Stimulated activated naive B cell treated with anti-CD40 and anti-IgM and Interleukin-4, amounts not matched to agents 10 μg/mL and 1 μg/mL and 100 μg/mL, for 72 hours (primary cell): ENCODE measurements around the gene SPAG16.

Experiments
- ATAC-seq, 2 donors: fragments of 150-1000 bp; cut with Tn5 transposase; replicated peaks; 2 replicates each; pipeline ENCODE4 v1.10.0; 2021; ENCODE audit warnings: moderate library complexity in 1 of 2
- DNase-seq: peaks from one replicate; pipeline ENCODE4 v3.0.0; 2021
- H3K27ac Mint-ChIP-seq: one replicate; pipeline ENCODE4 v1.8.0; 2022; ENCODE audit warnings: mild to moderate bottlenecking, mixed read lengths
- H3K27me3 Mint-ChIP-seq, 2 donors: one replicate each; pipeline ENCODE4 v1.8.0; 2022; ENCODE audit warnings: mixed read lengths in 2 of 2
- H3K36me3 Mint-ChIP-seq, 2 donors: one replicate each; pipeline ENCODE4 v1.8.0; 2022; ENCODE audit warnings: mixed read lengths in 2 of 2, mild to moderate bottlenecking in 1 of 2
- H3K4me1 Mint-ChIP-seq, 2 donors: one replicate each; pipeline ENCODE4 v1.8.0; 2022; ENCODE audit warnings: mixed read lengths in 2 of 2, mild to moderate bottlenecking in 1 of 2
- H3K4me3 Mint-ChIP-seq, 2 donors: one replicate each; pipeline ENCODE4 v1.8.0; 2022; ENCODE audit warnings: mild to moderate bottlenecking in 2 of 2, mixed read lengths in 2 of 2, moderate library complexity in 1 of 2
- H3K9me3 Mint-ChIP-seq, 2 donors: one replicate each; pipeline ENCODE4 v1.8.0; 2022; ENCODE audit warnings: mixed read lengths in 2 of 2, mild to moderate bottlenecking in 1 of 2

SPAG16 gene

DNA sequence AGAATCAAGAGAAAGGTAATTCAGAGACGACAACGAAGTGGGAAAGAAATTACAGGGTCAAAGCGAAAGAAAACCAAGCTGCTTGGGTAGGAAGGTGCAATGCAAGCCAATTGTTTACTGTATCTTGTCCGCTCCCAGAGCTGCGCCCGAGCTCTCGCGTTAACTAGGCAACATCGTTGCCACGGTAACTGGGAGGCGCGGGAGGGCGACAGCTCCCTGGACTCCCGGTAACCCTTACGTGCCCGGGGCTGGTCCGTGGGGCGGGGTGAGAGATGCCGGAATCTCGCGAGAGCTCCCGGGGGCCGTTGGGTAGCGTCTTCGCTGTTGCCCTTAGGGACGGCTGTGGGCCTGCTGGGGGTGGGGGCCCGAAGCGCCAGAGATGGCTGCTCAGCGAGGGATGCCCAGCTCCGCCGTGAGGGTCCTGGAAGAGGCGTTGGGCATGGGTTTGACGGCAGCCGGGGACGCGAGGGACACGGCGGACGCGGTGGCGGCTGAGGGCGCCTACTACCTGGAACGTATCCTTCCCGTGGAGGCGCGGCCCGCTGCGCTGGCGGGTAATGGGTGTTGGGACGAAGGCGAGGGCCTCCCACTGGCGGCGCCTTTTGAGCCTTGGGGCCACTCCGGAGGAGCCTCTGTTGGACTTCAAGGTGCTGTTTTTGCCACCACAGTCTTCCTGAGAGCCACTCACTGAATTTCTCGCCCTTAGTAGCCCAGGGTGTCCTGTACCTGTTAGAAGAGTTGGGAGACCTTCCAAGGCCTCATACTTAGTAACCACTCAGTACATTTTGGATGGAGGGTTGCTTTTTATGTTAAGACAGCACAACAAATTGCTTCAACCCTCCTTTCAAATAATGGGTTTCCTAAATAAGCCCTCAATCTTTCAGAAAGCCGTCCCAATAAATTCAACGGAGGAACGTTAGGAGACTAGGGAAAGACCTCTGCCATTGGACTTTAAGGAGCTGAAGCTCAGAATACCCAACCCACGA is at the start of gene SPAG16:
SPAG16 (plus strand) TSS at position 360 of the 986 bp plus-strand sequence.
- H3K27me3 Mint-ChIP-seq, result no peaks in the 10 kb centered on the region
- ATAC-seq, result peak; percentile 98 to 99

DNA sequence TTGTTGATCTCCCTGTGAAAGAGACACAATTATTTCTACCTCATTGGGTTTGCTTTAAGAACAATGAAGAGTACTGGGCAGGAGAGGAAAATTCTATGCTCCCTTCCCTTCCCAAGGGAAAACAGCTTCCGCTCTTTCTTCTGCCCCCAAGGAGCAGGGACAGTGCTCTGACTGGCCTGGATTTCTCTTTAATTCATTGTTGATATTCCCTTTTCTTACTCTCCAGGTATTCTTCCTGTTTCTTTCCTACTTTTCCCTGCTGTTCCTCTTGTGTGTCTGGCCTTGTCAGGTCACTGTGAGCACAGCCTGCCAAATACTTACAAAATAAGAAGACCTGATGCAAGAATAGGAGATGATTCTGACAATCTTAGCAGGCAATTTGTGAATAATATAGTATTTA is 49.6 kb upstream of the SPAG16 start:
- peak overlapping the region; percentile 0 to 35 for H3K4me3 Mint-ChIP-seq
- no peaks in the 10 kb centered on the region for H3K9me3 Mint-ChIP-seq
- H3K36me3 Mint-ChIP-seq, result no peaks in the 10 kb centered on the region
- peaks cover 35 to 70% of the 10 kb centered on the region in 2 donors for H3K4me1 Mint-ChIP-seq
- H3K27ac Mint-ChIP-seq, result peak overlapping the region; percentile 1
- DNase-seq (no peak), ATAC-seq (no peak)
- no peaks in the 10 kb centered on the region for H3K27me3 Mint-ChIP-seq

More for the DNA sequence above, at the start of gene SPAG16:
- peak; percentile 99 for DNase-seq
- Mint-ChIP-seq H3K36me3 (peaks cover 2 to 4% of the 10 kb centered on the region in 2 donors), H3K4me3 (peak within 1 kb of the TSS; percentile 98), H3K27ac (peak within 1 kb of the TSS; percentile 96), H3K9me3 (no peaks in the 10 kb centered on the region), H3K4me1 (peaks cover 9 to 36% of the 10 kb centered on the region in 2 donors)

DNA sequence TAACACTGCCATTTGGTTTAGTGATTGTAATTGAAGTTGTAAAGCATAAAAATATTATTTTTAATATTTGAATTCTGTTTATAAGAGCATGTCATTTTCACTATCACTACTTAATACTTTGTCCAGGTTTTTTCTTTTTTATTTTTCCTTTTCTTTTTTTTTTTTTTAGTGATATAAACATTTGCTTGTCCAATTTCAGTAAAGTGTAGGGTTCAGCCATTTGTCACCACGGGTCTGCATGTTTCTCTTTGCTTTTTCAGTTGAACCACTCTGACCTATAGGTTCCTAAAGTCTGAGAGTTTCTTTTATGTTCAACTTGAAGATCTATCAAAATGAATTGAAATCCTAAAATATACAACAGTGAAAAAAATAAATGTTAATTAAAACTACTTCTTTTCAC is 48.5 kb upstream of the SPAG16 start:
- Mint-ChIP-seq H3K36me3 (no peaks in the 10 kb centered on the region), H3K9me3 (no peaks in the 10 kb centered on the region), H3K27me3 (no peaks in the 10 kb centered on the region), H3K4me1 (peaks cover 29 to 59% of the 10 kb centered on the region in 2 donors), H3K4me3 (no peak overlapping the region), H3K27ac (no peak overlapping the region)
- DNase-seq (no peak), ATAC-seq (no peak)

DNA sequence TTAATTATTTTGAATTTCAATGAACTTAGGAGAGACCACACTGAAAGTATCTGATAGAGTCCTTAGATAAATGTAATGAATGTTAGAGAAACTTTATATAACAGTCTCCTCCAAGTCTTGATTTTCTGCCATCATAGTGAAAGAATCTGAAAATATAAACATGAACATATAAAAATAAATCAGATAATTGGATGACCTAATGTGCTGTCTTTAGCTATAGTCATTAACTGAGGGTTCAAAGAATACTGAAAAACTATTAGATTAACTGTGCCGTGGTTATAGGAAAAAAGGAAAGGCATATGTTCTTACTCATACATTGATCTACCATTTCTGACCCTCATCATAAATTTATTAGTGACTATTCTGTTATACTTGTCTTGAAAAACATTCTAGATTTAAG is 47.0 kb upstream of the SPAG16 start:
- no peaks in the 10 kb centered on the region for H3K27me3 Mint-ChIP-seq
- ATAC-seq, result no peak
- DNase-seq, result no peak
- H3K4me1 Mint-ChIP-seq, result peaks cover 33 to 71% of the 10 kb centered on the region in 2 donors
- no peaks in the 10 kb centered on the region for H3K9me3 Mint-ChIP-seq
- H3K27ac Mint-ChIP-seq, result no peak overlapping the region
- H3K36me3 Mint-ChIP-seq, result no peaks in the 10 kb centered on the region
- peak overlapping the region in 1 of 2 donors; percentile 62 for H3K4me3 Mint-ChIP-seq

DNA sequence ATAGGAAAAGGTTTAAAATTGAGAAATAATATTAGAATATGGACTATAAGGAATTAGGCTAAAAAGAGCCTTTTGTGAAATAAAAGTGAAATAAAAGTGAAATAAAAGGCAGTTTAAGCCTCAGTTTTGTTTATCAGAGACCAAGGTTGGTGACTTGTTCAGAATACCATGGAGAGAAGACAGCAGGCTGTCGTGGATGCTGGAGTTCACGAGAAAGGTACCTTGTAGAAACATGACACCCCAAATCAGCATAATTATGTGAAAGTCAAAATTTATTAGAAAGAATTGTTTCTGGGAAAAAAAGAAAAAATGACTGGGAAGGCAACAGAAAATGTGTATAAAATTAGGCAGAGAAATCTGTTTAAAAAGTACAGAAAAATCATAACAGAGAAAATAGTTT is 46.5 kb upstream of the SPAG16 start:
- Mint-ChIP-seq H3K9me3 (no peaks in the 10 kb centered on the region), H3K36me3 (no peaks in the 10 kb centered on the region), H3K27ac (no peak overlapping the region), H3K4me3 (peak overlapping the region; percentile 62 to 65), H3K27me3 (no peaks in the 10 kb centered on the region), H3K4me1 (peaks cover 31 to 66% of the 10 kb centered on the region in 2 donors)
- ATAC-seq, result no peak
- no peak for DNase-seq

DNA sequence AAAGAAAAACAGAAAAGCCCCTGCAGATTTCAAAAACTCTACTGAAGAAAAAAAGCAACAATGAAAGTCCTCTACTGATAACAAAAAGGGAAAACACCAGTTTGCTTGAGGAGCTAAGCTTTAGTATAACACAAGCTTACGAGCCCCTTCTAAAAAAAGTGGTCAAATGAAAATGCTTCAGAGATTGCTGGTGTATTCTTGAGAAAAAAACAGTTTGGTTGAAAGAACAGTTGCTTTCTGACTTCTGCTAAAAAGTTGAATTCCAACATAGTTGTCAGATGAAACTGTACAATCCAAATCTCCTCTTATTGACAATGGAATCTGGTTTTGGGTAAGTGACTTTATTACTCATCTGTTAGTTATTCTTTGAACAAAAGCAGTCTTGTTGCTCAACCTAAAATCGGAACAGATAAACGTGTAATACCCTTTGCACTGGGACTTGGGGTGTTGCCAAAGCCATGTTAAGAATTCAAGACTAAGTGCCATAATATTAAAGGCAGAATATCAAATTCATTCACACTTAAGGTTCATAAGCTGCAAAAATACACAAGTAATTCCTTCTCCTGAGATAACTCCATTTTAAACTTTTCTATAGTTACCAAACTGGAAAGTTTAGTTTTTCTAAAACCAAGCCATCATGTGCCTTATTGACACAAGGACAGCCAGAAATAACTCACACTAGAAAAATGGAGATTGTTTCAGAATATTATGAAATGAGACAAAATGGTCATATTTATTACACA is 45.3 kb upstream of the SPAG16 start:
- DNase-seq, result no peak
- H3K4me1 Mint-ChIP-seq, result peaks cover 24 to 62% of the 10 kb centered on the region in 2 donors

DNA sequence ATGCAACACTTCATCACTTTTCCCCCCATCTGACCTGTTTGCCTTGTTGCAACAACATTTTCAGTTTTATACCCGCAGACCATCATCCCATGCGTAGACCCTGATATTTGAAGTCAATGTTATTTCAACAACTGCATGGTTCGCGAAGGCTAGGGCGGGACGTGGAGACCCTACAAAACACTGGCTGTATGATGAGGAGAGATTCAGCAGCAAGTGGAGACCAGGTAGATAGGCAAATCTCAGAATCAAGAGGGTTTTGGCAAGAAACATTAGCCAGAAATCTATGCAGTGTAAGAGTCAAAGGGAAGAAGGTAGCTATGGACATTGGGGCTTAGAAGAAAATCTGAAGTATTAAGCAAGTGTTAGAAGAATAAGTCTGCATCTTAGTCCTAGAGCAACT is 42.4 kb upstream of the SPAG16 start:
- ATAC-seq (no peak), DNase-seq (no peak)
- H3K9me3 Mint-ChIP-seq, result peaks cover 0 to 2% of the 10 kb centered on the region in 2 donors
- H3K27me3 Mint-ChIP-seq, result no peaks in the 10 kb centered on the region
- peaks cover 15 to 47% of the 10 kb centered on the region in 2 donors for H3K4me1 Mint-ChIP-seq
- H3K4me3 Mint-ChIP-seq, result no peak overlapping the region
- no peaks in the 10 kb centered on the region for H3K36me3 Mint-ChIP-seq
- no peak overlapping the region for H3K27ac Mint-ChIP-seq

More for the DNA sequence above, 45.3 kb upstream of the SPAG16 start:
- peaks cover 0 to 2% of the 10 kb centered on the region in 2 donors for H3K9me3 Mint-ChIP-seq
- peak overlapping the region; percentile 52 to 77 for H3K4me3 Mint-ChIP-seq
- H3K27me3 Mint-ChIP-seq, result no peaks in the 10 kb centered on the region
- ATAC-seq, result peak; percentile 51 to 63
- no peaks in the 10 kb centered on the region for H3K36me3 Mint-ChIP-seq
- H3K27ac Mint-ChIP-seq, result peak overlapping the region; percentile 81

DNA sequence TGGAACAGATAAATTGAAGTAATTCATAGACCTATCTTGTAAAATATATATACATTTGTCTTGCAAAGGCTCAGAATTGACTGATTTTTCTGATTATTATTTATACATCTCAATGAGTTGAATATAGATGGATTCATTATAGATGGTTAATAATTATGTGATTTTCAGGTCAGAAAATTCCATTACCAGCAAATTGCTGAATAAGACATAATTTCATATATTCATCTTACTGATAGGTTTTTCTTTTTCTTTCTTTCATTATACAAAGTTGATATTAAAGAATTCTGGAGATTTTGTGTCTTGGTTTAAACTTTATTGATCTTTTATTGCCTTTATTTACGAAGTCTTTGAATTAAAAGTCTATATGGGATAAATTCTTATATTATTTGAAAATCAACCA is 41.6 kb upstream of the SPAG16 start:
- H3K36me3 Mint-ChIP-seq, result no peaks in the 10 kb centered on the region
- no peak for ATAC-seq
- H3K4me3 Mint-ChIP-seq, result no peak overlapping the region
- peaks cover 0 to 2% of the 10 kb centered on the region in 2 donors for H3K9me3 Mint-ChIP-seq
- H3K27ac Mint-ChIP-seq, result no peak overlapping the region
- H3K4me1 Mint-ChIP-seq, result peaks cover 15 to 40% of the 10 kb centered on the region in 2 donors
- no peaks in the 10 kb centered on the region for H3K27me3 Mint-ChIP-seq
- no peak for DNase-seq

DNA sequence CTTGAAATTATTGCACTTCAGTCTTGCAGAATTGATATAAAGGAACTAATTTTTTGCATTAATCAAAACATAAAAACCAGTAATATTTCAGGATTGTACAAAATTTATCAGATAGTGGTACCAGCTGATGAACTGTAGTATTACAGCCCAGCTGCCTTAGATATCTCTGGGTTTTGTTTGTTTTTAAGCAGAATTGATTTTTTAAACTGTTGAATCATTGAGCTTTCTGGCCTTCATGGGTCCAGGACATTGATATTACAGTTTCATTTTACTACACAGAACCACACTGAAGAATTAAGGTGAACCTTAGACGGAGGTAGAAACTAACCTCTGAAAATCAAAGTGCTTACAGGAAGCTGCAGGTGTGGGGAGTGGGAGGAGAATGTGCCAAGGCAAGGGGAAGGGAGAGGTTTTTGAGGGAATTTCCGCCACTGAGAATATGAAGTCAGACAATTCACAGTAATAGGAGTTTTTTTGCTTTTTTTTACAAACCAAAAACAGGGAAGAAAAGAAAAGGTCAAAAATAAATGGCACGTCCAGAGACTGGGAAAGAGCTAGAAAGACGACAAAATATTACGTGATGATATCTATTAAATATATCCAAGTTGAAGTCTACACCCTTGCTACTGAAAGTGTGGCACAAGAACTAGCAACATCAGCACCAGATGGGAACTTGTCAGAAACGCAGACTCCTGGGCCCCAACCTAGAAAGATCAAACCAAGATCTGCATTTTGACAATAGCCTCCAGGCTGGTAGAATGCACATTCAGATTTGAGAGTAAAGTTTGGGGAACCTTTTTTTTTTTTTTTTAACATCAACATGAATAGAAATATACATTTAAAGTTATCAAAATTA is 40.8 kb upstream of the SPAG16 start:
- Mint-ChIP-seq H3K27me3 (no peaks in the 10 kb centered on the region), H3K9me3 (peaks cover 0 to 2% of the 10 kb centered on the region in 2 donors), H3K27ac (peak overlapping the region; percentile 27), H3K4me1 (peaks cover 13 to 34% of the 10 kb centered on the region in 2 donors), H3K4me3 (peak overlapping the region; percentile 14 to 64), H3K36me3 (no peaks in the 10 kb centered on the region)
- ATAC-seq (peak; percentile 66 to 77), DNase-seq (no peak)

DNA sequence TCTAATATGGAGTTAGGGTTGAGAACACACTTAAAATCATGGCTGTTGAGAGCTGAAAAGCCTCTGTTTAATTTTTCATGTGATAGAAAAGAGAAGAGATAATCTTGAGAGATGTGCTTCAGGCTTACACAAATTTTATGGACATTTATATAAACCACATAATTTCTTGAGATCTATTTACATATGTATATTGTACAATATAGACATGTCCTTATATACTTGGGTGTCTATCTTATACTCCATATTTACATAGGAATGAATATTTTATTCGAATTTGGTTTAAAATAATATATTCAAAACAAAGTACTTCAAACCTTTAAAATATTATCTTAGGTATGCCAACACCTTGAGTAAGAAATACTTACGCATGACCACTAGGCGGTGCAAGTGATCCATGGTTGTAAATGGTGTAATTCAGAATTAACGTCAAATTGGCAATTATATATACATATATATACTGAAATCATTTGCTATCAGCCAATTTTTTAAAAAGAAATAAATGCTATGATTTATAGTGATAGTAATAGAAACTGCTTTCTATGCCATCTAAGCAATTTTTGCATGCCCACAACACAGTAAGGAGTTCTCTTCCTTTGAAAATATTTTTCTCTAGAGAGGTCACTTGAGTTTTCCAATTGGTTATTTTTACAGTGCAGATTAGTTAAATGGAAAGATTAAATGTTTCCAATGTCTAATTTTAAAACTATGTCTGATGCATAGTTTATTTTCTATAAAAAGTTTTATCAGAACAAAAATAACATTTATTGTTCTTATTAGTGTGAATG is 37.6 kb upstream of the SPAG16 start:
- ATAC-seq, result peak in 1 of 2 donors; percentile 38
- Mint-ChIP-seq H3K9me3 (peaks cover 0 to 2% of the 10 kb centered on the region in 2 donors), H3K4me3 (no peak overlapping the region), H3K36me3 (no peaks in the 10 kb centered on the region), H3K4me1 (peaks cover 8 to 24% of the 10 kb centered on the region in 2 donors), H3K27ac (no peak overlapping the region), H3K27me3 (no peaks in the 10 kb centered on the region)
- peak; percentile 19 for DNase-seq

DNA sequence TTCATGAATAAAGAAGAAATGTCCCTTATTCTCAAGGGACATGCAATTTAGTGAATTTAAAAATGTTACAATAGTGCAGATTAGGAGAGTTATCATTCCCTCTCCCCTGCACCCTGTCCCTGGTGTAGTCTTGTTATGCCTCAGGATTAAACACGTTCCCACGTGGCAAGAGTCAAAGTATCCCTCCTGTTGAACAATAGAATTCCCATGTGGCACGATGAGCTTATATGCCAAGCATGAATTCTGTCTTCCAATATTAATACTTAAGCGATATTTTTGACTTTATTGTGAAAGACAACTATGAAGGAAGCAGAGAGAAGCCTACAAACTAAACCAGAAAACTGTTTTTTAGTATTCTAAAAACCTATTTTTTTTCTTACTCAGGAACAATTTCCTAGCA is 36.7 kb upstream of the SPAG16 start:
- Mint-ChIP-seq H3K4me1 (peaks cover 6 to 22% of the 10 kb centered on the region in 2 donors), H3K27me3 (no peaks in the 10 kb centered on the region), H3K36me3 (no peaks in the 10 kb centered on the region), H3K27ac (no peak overlapping the region), H3K9me3 (peaks cover 0 to 2% of the 10 kb centered on the region in 2 donors), H3K4me3 (no peak overlapping the region)
- no peak for ATAC-seq
- DNase-seq, result no peak

DNA sequence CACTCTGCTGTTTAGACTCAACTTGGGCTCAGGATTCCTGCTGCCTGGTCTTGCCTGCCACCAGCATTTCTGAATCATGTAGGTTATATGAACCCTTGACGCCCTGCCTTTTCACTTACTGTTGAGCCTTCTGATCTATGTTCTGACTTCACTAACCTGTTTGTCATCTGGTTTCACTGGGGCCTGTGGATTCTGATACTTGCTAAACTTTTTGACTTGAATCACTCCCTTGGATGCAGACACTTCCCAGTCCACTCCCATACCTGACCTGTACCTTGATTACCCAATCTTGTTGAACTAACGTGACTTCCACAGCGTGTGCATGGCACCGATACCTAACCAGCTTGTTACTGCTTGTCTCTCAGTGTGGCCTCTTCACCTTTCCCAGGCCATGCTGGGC is 35.6 kb upstream of the SPAG16 start:
- H3K27ac Mint-ChIP-seq, result no peak overlapping the region
- H3K27me3 Mint-ChIP-seq, result no peaks in the 10 kb centered on the region
- no peaks in the 10 kb centered on the region for H3K36me3 Mint-ChIP-seq
- DNase-seq, result no peak
- no peak for ATAC-seq
- H3K9me3 Mint-ChIP-seq, result no peaks in the 10 kb centered on the region
- H3K4me3 Mint-ChIP-seq, result no peak overlapping the region
- peaks cover 2 to 16% of the 10 kb centered on the region in 2 donors for H3K4me1 Mint-ChIP-seq

DNA sequence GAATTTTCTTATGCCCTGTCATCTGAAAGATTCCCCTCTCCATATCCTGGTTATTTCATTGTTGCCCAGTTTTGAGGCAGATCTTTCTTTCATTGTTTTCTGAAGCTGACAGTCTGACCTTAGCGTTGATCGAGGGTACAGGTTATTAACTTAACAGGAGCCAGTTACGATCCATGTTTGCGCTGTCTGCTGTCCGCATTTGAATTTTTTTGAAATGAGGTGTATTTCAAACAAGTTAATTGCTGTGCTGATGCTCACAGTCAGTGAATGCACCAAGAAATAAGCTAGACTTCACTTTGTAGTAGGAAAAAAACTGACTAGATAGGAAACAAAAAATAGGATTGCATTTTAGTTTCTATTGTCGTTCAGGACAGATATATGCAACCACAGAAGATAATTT is 34.8 kb upstream of the SPAG16 start:
- H3K4me1 Mint-ChIP-seq, result peaks cover 2 to 14% of the 10 kb centered on the region in 2 donors
- DNase-seq, result no peak
- ATAC-seq, result no peak
- H3K27ac Mint-ChIP-seq, result peak overlapping the region; percentile 6
- H3K4me3 Mint-ChIP-seq, result no peak overlapping the region
- H3K9me3 Mint-ChIP-seq, result no peaks in the 10 kb centered on the region
- H3K27me3 Mint-ChIP-seq, result no peaks in the 10 kb centered on the region
- H3K36me3 Mint-ChIP-seq, result no peaks in the 10 kb centered on the region
